ENCODE measurements around the gene MILR1. TPM values are rescaled to one million over a fixed set of nuclear protein-coding genes. Genes with fewer than 3 reads are reported as not detected.

Gene MILR1
- total RNA-seq, 8 experiments from 2014 or later = 0.73 to 2.1 (median 1.6) TPM; not detected in 4

DNA sequence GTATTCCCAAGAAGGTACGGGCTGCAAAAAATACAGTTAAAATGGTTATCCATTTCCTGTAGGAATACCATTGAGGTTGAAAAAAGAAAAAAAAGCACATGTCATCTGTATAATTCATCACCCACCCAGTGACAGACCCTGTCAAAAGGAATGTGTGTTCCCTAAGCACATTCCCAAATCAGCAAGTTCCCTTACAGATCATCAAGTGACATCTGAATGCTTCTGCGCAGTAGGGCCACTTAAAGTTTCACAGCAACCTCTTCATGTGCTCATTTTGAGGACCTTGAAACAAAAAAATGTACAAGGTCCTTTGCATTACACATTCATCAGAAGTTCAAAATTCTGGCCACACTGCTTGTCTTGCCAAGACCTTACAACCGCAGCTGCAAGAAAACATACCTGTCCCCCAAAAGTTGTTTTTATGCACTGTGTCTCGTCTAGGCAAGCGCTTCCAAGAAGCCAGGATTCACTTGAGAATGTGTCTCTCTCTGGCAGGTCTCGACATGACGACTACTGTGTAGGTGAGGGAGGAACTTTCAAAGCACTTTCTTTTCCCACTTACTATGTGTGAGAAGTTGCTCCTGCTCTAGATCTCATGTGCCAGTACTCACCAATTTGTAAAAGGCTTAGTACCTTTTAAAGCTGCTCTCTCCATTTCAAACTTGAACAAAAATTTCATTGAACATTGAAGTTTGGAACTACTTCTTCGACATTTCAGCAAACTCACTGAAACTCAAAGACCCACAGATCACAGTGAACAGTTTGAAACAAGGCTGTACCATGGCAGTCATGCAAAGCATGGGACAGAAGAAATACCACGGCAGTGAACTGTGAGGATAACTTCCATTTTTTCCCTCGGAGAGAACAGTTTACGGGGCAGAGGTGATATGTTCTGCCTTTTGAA is 52.2 kb downstream of the MILR1 start:
- Histone ChIP-seq H3K4me1 (replicated peaks in 1 of 2) (peaks cover 4 to 32% of the 10 kb centered on the region in 2 donors), H3K27ac (no peak overlapping the region), H3K4me3 (no peak overlapping the region)
- in situ Hi-C loops (cut with MboI; ENCODE audit: low pct_unique_long_range_greater_than_20kb in 2 of 9, low sequenced_read_pairs in 9 of 9, unreplicated experiment in 9 of 9) = no loop called here
- WGBS, 10 experiments = 75 to 100% (median 96%) methylated on average over 2 to 11 of the region's 11 CpGs
- no peak for ATAC-seq (replicated peaks in 6 of 8)

DNA sequence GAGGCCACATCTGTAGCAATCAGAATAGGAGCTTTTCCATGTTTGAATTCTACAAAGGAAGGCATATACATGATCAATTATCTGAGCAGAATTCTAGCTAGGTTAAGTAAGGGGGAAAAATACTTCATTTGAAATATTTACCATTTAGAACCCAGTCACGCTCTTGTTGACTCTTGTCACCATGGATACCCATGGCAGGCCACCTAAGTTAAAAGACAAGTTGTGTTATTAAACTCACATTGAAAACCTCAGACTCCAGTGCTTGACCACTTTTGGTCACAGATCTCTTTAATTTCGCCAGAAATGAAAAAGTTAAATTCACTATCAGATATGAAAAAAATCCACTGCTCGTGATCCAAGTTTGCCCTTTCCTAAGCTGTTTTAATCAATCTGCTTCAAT is 53.1 kb downstream of the MILR1 start:
- Histone ChIP-seq H3K4me1 (replicated peaks in 1 of 2) (peaks cover 4 to 32% of the 10 kb centered on the region in 2 donors), H3K4me3 (no peak overlapping the region), H3K27ac (no peak overlapping the region)
- 73 to 100% (median 100%) methylated on average over 1 to 3 of the region's 3 CpGs for WGBS, 10 experiments
- in situ Hi-C loops (cut with MboI; ENCODE audit: low pct_unique_long_range_greater_than_20kb in 2 of 9, low sequenced_read_pairs in 9 of 9, unreplicated experiment in 9 of 9) = no loop called here
- no peak for ATAC-seq (replicated peaks in 6 of 8)

DNA sequence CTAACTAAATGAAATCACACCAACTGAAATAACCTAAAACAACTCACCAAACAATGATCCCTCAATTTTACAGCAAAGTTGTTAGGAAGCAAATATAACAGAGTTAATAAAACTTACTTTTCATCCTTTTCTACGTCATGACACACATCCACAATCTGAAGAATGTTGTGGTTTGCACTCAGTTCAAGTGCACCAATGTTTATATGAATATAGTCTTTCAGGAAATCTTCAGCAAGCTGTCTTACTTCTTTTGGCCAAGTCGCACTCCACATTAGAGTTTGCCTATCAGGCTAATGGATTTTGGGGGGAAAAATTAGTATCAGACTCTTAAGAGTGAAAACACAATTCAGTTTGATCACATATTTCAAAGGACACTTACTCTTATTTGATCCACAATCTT is 53.9 kb downstream of the MILR1 start:
- Histone ChIP-seq H3K4me3 (no peak overlapping the region), H3K27ac (no peak overlapping the region)
- in situ Hi-C loops (cut with MboI; ENCODE audit: low pct_unique_long_range_greater_than_20kb in 2 of 9, low sequenced_read_pairs in 9 of 9, unreplicated experiment in 9 of 9) = no loop called here

DNA sequence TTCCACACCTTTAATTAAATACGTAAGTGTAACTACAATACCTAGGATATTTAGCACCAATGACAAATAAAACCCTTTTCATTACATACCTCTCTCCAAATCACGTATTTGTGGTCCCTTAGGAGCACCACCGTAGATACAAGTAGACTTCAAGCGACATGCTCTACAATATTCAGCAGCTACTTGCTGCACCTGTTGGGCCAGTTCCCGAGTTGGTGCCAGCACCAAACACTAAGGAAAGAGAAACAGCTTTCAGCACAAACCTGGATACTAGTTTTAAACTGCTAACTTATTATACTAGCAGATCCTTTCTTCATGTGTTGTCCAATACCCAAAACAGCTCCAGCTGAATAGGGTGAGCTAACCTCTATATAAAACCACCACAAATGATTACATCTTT is 54.4 kb downstream of the MILR1 start:
- no peak overlapping the region for H3K4me3 ChIP-seq
- H3K27ac ChIP-seq = no peak overlapping the region
- 75 to 100% (median 92%) methylated on average over 1 to 5 of the region's 5 CpGs; no CpG with 5 or more reads in 1 of the 10 experiments for WGBS, 10 experiments
- in situ Hi-C loops (cut with MboI; ENCODE audit: low pct_unique_long_range_greater_than_20kb in 2 of 9, low sequenced_read_pairs in 9 of 9, unreplicated experiment in 9 of 9) = no loop called here
- H3K4me1 ChIP-seq (replicated peaks in 1 of 2) = peaks cover 4 to 22% of the 10 kb centered on the region in 2 donors
- no peak for ATAC-seq (replicated peaks in 6 of 8)

More for the DNA sequence above, 53.9 kb downstream of the MILR1 start:
- ATAC-seq (replicated peaks in 6 of 8) = no peak
- peaks cover 4 to 27% of the 10 kb centered on the region in 2 donors for H3K4me1 ChIP-seq (replicated peaks in 1 of 2)
- 63 to 100% (median 94%) methylated on average over 1 to 2 of the region's 2 CpGs; no CpG with 5 or more reads in 4 of the 10 experiments for WGBS, 10 experiments

DNA sequence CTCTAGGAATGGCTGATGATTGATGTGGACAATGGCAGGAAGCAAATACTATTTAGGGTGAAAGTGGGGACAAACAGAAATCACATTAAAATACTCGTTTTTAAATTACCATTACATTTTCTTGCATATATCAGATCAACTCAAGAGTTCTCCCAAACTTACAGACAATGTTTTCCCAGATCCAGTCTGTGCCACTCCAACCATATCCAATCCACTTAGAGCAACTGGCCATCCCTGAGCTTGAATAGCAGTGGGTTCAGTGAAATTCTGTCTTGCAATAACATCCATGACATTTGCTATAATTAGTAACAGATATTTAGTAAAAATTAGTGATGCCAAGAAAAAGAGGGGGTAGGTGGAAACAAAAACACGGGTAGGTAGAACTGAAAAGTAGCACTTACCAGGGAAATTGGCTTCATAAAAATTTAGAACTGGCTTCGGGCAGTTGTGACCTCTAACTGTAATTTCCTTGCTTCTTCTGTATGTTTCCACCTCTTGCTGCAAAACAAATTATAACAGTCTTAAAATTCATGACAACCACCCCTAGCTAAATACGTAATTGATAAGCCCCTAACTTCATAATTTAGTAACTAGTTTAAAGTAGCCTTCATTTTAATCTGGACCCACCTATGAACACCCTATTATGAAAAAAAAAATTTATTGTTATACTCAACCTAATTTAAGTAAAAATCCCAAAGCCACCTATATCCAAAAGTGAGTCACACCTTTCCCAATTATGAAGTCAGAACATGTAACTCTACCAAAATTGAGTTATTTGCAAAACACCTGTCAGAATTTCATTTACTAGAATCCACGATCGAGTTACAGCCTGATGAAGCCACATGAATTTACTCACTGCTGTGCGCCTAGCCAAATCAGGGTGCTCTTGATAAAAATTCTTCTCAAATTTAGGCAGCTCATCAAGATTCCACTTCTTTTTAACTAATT is 55.2 kb downstream of the MILR1 start:
- in situ Hi-C loops (cut with MboI; ENCODE audit: low pct_unique_long_range_greater_than_20kb in 2 of 9, low sequenced_read_pairs in 9 of 9, unreplicated experiment in 9 of 9) = no loop called here
- WGBS, 10 experiments = 0 to 87% (median 68%) methylated on average over 1 to 7 of the region's 7 CpGs
- Histone ChIP-seq H3K4me3 (peak overlapping the region; percentile 79 to 96 (median 88)), H3K27ac (no peak overlapping the region), H3K4me1 (replicated peaks in 1 of 2) (peaks cover 7 to 17% of the 10 kb centered on the region in 2 donors)
- no peak for ATAC-seq (replicated peaks in 6 of 8)

DNA sequence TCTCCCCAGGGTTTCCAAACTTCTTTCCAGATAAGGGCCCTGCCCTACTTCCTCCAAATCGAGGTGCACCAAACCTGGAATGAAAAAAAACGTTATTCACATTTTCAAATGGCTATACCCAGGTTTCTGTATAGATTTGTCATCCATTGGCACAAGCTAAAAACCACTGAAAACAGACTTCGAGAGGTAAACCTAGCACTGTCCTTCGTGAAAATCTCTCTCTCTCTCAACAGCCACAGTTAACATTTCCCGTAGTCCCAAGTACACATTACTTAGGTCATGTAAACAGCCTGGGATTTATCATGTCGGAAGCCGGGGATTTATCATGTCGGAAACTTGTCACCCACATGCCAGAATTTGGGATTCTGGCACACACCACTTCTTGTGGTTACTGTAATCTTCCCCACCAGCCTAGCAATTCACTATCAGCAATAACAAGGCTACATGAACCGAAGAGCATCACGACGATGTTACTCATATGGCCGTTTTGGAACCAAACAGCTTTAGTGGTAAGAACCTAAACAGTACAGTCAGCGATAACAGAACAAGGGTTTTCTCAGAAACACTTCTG is 55.9 kb downstream of the MILR1 start:
- H3K4me3 ChIP-seq = peak overlapping the region; percentile 79 to 96 (median 88)
- H3K27ac ChIP-seq = peak overlapping the region; percentile 96 to 98
- ATAC-seq (replicated peaks in 6 of 8) = no peak
- in situ Hi-C loops (cut with MboI; ENCODE audit: low pct_unique_long_range_greater_than_20kb in 2 of 9, low sequenced_read_pairs in 9 of 9, unreplicated experiment in 9 of 9) = no loop called here
- peaks cover 10 to 17% of the 10 kb centered on the region in 2 donors for H3K4me1 ChIP-seq (replicated peaks in 1 of 2)
- WGBS, 10 experiments = 0 to 17% (median 2%) methylated on average over 2 to 13 of the region's 13 CpGs

DNA sequence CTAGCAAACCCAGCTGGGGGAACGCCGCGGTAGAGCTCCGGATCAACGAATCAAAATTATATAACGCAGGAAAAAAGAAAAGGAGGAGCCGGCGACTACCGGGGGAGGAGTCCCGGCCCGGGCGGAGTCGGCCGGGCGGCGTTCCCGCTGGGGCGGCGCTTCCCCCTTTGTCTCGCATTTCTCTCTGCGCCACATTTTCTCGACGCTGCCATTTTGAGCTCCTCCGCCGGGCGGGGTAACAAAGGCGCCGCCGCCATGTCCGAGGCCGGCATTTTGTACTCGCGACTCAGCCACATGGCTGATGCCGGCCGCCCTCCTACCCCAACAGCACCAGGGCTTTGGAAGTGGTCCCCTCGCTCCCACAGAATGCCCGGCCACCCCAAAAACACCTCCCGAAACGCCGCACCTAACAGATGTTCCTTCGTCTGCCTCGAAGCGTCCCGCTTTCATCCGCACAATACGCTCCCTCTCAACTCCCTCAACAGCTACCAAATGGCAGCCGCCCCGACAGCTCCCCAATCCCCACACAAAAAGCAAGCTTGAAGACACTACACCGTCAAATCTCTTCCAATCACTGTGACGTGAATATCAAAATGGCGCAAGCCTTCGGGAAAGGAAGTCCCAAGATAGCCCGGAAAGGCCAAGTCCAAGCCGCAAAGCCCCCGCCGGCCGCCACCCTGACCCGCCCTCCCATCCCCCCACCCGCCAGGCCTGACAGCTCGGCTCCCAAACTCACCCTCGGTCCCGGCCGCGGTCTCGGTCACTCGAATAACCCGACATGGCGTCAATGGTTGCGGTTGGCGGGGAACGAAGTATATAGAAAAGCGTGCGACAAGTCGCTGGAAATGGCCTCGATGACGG is 56.7 kb downstream of the MILR1 start:
- ATAC-seq (replicated peaks in 6 of 8) = peak in 6 of 8 experiments; percentile 0 to 5 (median 2)
- peak overlapping the region; percentile 79 to 96 (median 88) for H3K4me3 ChIP-seq
- peak overlapping the region; percentile 96 to 98 for H3K27ac ChIP-seq
- in situ Hi-C loops (cut with MboI; ENCODE audit: low pct_unique_long_range_greater_than_20kb in 2 of 9, low sequenced_read_pairs in 9 of 9, unreplicated experiment in 9 of 9) = no loop called here
- peaks cover 10 to 12% of the 10 kb centered on the region in 2 donors for H3K4me1 ChIP-seq (replicated peaks in 1 of 2)
- WGBS, 10 experiments = 0 to 2% (median 0%) methylated on average over 2 to 29 of the region's 76 CpGs; no CpG with 5 or more reads in 3 of the 10 experiments

DNA sequence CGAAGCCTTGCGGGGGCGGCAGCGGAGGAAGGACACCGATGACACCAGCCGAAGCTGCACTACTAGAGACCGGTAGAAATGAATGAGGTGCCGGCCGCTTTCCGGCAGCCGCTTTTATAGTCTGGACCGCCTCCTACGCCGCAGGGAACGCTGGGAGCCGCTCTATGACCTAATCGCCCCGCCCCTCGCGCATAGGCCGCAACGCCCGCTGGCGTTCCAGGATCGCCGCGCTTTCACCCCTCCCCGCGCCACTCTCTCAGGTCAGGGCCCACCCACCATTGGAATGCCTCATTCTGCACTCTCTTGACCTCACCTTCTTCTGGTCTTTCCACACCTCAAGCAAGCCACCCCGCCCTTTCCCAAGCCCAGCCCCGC is 57.3 kb downstream of the MILR1 start, which contains the start of gene DDX5:
DDX5 (minus strand) TSS at position 89 of the 375 bp plus-strand sequence. CDS start 170 bp downstream, outside the sequence.
- Histone ChIP-seq H3K4me1 (replicated peaks in 1 of 2) (peaks cover 10 to 11% of the 10 kb centered on the region in 2 donors), H3K27ac (peak within 1 kb of the TSS; percentile 96 to 98), H3K4me3 (peak within 1 kb of the TSS; percentile 79 to 96 (median 88))
- WGBS, 10 experiments = 0 to 8% methylated on average over 2 to 3 of the region's 31 CpGs; no CpG with 5 or more reads in 8 of the 10 experiments
- in situ Hi-C loops (cut with MboI; ENCODE audit: low pct_unique_long_range_greater_than_20kb in 2 of 9, low sequenced_read_pairs in 9 of 9, unreplicated experiment in 9 of 9) = no loop called here
- peak in 6 of 8 experiments; percentile 56 to 77 (median 66) for ATAC-seq (replicated peaks in 6 of 8)

DNA sequence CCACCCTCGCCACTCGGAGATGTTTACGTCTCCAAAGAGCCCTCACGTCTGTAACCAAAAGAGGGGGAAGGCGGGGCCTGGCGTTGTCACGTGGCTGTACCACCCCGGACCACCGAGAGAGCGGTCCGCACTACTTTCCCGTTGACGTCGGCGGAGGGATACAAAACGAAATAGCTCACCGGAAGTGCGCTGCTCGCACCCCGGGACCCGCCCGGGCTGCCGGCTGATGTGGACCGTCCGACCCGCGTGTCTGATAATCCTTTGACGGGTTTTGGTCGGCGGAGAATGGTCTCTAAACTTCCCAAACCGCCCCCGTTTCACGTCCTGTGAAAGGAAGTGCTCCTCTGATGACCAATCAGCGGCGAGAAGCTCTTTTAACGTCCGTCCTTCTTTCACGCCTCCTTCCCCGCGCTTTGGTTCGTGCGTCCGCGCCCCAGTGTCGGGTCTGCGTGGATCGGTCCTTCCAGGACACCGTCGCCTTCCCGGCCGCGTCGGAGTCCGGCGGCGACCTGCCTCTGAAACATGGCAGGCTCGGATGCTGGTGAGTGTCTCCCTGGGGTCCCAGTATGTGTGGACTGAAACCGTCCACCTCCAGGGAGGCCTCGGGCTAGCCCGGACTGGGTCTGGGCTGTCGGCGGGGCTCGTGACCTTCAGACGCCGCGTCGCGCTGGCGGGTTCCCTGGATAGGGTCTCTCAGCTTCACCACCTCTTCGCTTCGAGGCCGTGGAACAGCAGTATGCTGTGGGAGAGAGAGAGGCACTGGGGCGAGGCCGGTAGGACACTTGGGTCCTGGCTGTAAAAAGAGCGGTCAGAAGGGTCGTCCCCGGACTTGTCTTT is 57.9 kb downstream of the MILR1 start, which contains the start of gene CEP95:
CEP95 (plus strand) TSS at position 402 of the 837 bp plus-strand sequence; CDS start at position 523, 121 bp downstream.
- in situ Hi-C loops (cut with MboI; ENCODE audit: low pct_unique_long_range_greater_than_20kb in 2 of 9, low sequenced_read_pairs in 9 of 9, unreplicated experiment in 9 of 9) = no loop called here
- peak within 1 kb of the TSS; percentile 96 to 98 for H3K27ac ChIP-seq
- peak; percentile 59 to 85 (median 76) for ATAC-seq (replicated peaks in 6 of 8)
- peaks cover 10 to 11% of the 10 kb centered on the region in 2 donors for H3K4me1 ChIP-seq (replicated peaks in 1 of 2)
- peak within 1 kb of the TSS; percentile 79 to 96 (median 88) for H3K4me3 ChIP-seq
- WGBS, 10 experiments = 0% methylated on average over 3 to 7 of the region's 77 CpGs; no CpG with 5 or more reads in 6 of the 10 experiments

DNA sequence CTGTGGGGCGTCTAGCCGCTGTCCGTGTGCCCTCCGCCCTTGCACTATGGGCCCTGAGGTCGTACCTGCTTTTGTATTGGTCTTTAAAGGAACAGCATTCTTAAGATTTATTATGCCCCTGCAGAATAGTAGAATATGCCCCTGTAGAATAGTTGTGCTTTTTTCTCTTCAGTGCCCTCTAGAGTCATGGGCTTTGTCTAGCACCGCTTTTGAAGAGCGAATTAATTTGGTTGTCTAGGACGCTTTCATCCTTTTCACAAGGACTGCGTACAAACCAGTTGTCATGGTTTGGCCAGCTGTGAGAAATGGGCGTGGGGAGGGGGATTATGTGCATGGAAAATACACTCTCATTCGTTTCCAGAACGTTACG is 58.5 kb downstream of the MILR1 start:
- peak; percentile 10 to 40 (median 27) for ATAC-seq (replicated peaks in 6 of 8)
- Histone ChIP-seq H3K4me1 (replicated peaks in 1 of 2) (peaks cover 10 to 11% of the 10 kb centered on the region in 2 donors), H3K4me3 (peak overlapping the region; percentile 79 to 96 (median 88)), H3K27ac (peak overlapping the region; percentile 96 to 98)
- WGBS, 10 experiments = 0% methylated on average over 1 to 8 of the region's 13 CpGs
- in situ Hi-C loops (cut with MboI; ENCODE audit: low pct_unique_long_range_greater_than_20kb in 2 of 9, low sequenced_read_pairs in 9 of 9, unreplicated experiment in 9 of 9) = no loop called here

DNA sequence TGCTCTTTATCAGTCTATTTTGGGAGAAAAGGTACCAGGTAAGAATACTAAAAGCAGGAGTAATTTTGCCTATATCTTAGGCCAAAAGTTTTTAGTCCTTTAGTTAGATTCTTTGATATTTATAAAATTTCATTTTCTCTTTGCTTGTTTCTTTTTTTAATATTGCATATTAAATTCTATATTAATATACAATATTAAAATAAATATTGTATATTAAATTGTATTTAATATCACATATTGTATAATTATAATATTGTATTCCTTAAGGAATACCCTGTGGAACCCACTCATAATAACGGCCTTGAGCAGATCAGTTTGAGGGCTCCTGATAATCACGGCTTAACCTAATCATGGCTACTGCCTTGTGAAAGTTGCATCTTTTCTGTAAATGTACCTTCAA is 59.8 kb downstream of the MILR1 start:
- Histone ChIP-seq H3K4me1 (replicated peaks in 1 of 2) (peaks cover 10% of the 10 kb centered on the region in 2 donors), H3K27ac (no peak overlapping the region), H3K4me3 (peak overlapping the region in 4 of 5 donors; percentile 79 to 91 (median 84))
- in situ Hi-C loops (cut with MboI; ENCODE audit: low pct_unique_long_range_greater_than_20kb in 2 of 9, low sequenced_read_pairs in 9 of 9, unreplicated experiment in 9 of 9) = no loop called here
- 50 to 100% (median 92%) methylated on average over 1 to 2 of the region's 2 CpGs; no CpG with 5 or more reads in 1 of the 10 experiments for WGBS, 10 experiments
- no peak for ATAC-seq (replicated peaks in 6 of 8)
